ENCODE measurements around the gene EMP2.

GRCh38 chr16:10616419-10616755 is 36.0 kb upstream of the EMP2 start:
- TF ChIP-seq CTCF (IDR thresholded peaks at IDR 0.05) = no peak
- no peak for TF ChIP-seq POLR2A (IDR thresholded peaks at IDR 0.05)

All from esophagus squamous epithelium (tissue), 4 donors.